GM21576 (cell line): ENCODE data around the gene GATAD1.
"Not testable (repeated sequence)": the region's sequence is repeated elsewhere in the genome, so short reads cannot be mapped to it uniquely, and the experiment has no call there.

ENCODE experiments used
- ATAC-seq: cut with Tn5 transposase; IDR thresholded peaks from one replicate; pipeline ENCODE4 v1.9.1; 2021; ENCODE audit warnings: mild to moderate bottlenecking, moderate library complexity; ENCODE audit not compliant: unreplicated experiment

The GATAD1 gene

GRCh38 chr7:92479146-92479545 is 31.9 kb downstream of the GATAD1 start:
- ATAC-seq: not testable (repeated sequence)

GRCh38 chr7:92483624-92484023 is 36.3 kb downstream of the GATAD1 start:
- not testable (repeated sequence) for ATAC-seq

GRCh38 chr7:92484226-92484625 is 36.9 kb downstream of the GATAD1 start:
- ATAC-seq: not testable (repeated sequence)

- no peak for ATAC-seq
These were observed 38.1 kb downstream of the GATAD1 start for GRCh38 chr7:92485267-92485892.

- no peak for ATAC-seq
These were observed 38.7 kb downstream of the GATAD1 start for GRCh38 chr7:92485974-92486373.

GRCh38 chr7:92487804-92488203 is 40.5 kb downstream of the GATAD1 start:
- no peak for ATAC-seq

GRCh38 chr7:92489634-92490033 is 42.4 kb downstream of the GATAD1 start:
- no peak for ATAC-seq

- ATAC-seq: no peak
These were observed 49.6 kb downstream of the GATAD1 start for GRCh38 chr7:92496876-92497275.

- ATAC-seq: no peak
These were observed 51.3 kb downstream of the GATAD1 start for GRCh38 chr7:92498557-92498956.

- no peak for ATAC-seq
These were observed 56.5 kb downstream of the GATAD1 start for GRCh38 chr7:92503767-92504166.

- ATAC-seq: no peak
These were observed 57.3 kb downstream of the GATAD1 start for GRCh38 chr7:92504563-92504962.

- ATAC-seq: no peak
These were observed 59.1 kb downstream of the GATAD1 start for GRCh38 chr7:92506363-92506762.

- no peak for ATAC-seq
These were observed 61.7 kb downstream of the GATAD1 start for GRCh38 chr7:92508946-92509345.
